ENCODE measurements around the gene ALG8.
A peak's percentile ranks its signal among the peaks of the same experiment; 100 is the strongest.

Gene ALG8

GRCh38 chr11:78140392-78141077, 1.1 kb upstream of the ALG8 start:
- no peak for DNase-seq

GRCh38 chr11:78138694-78139421, 568 bp downstream of the ALG8 start:
- in situ Hi-C loops (cut with HindIII; ENCODE audit: low pct_ligation_motif_present, low sequenced_read_pairs), result no loop called here
- Histone ChIP-seq H3K4me3 (ENCODE audit: low read depth, low read length) (peak overlapping the region; percentile 87), H3K27ac (peak overlapping the region; percentile 85), H3K27me3 (replicated peaks) (no peaks in the 10 kb centered on the region), H3K36me3 (replicated peaks) (no peaks in the 10 kb centered on the region)
- peak; percentile 28 for DNase-seq
- TF ChIP-seq, protein P1, sequence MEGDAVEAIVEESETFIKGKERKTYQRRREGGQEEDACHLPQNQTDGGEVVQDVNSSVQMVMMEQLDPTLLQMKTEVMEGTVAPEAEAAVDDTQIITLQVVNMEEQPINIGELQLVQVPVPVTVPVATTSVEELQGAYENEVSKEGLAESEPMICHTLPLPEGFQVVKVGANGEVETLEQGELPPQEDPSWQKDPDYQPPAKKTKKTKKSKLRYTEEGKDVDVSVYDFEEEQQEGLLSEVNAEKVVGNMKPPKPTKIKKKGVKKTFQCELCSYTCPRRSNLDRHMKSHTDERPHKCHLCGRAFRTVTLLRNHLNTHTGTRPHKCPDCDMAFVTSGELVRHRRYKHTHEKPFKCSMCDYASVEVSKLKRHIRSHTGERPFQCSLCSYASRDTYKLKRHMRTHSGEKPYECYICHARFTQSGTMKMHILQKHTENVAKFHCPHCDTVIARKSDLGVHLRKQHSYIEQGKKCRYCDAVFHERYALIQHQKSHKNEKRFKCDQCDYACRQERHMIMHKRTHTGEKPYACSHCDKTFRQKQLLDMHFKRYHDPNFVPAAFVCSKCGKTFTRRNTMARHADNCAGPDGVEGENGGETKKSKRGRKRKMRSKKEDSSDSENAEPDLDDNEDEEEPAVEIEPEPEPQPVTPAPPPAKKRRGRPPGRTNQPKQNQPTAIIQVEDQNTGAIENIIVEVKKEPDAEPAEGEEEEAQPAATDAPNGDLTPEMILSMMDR (IDR thresholded peaks at IDR 0.05; ENCODE audit: low read depth, low read length, missing control alignments), result peak; percentile 25

More at GRCh38 chr11:78140392-78141077, 1.1 kb upstream of the ALG8 start:
- no peak overlapping the region for H3K27ac ChIP-seq
- H3K36me3 ChIP-seq (replicated peaks), result no peaks in the 10 kb centered on the region
- H3K4me3 ChIP-seq (ENCODE audit: low read depth, low read length), result peak overlapping the region; percentile 87
- TF ChIP-seq, protein P1 (IDR thresholded peaks at IDR 0.05; ENCODE audit: low read depth, low read length, missing control alignments), result no peak
- no peaks in the 10 kb centered on the region for H3K27me3 ChIP-seq (replicated peaks)
- in situ Hi-C loops (cut with HindIII; ENCODE audit: low pct_ligation_motif_present, low sequenced_read_pairs), result no loop called here

DNA sequence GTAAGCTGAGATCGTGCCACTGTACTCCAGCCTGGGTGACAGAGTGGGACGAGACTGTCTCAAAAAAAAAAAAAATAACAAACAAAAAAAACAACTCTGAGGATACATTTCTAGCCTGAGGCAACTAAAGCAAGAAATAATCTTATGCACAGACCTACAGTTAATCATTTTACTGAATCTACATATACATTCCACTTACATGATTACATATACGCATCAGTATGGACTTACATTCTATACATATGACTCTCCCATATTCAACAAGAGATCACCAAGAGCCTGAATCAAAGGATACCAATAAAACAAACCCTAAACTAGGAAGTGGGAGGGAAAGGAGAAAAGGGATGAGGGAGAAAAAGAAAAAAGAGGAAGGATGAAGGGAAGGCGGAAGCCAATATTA, 1.1 kb downstream of the ALG8 start:
- Histone ChIP-seq H3K27ac (no peak overlapping the region), H3K4me3 (ENCODE audit: low read depth, low read length) (peak overlapping the region; percentile 87)
- in situ Hi-C loops (cut with HindIII; ENCODE audit: low pct_ligation_motif_present, low sequenced_read_pairs), result no loop called here

DNA sequence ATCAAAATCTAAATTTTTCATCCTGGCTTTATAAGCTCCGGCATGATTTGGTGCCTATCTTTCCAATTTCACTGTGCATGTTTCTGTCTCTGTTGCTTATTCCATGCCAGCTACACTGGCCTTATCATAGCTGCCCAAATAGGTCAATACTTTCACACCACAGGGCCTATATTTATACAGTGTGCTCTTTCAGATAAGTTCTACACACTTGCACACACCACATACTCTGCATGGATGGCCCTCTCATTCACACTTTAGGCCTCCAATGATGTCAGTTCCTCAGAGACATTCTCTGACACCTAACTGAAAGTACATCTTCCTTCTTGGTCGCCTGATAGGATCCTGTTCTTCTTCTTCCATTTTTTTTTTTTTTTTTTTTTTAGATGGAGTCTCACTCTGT, 7.0 kb downstream of the ALG8 start:
- TF ChIP-seq, protein P1 (IDR thresholded peaks at IDR 0.05; ENCODE audit: low read depth, low read length, missing control alignments), result no peak
- DNase-seq, result no peak
- Histone ChIP-seq H3K4me3 (ENCODE audit: low read depth, low read length) (no peak overlapping the region), H3K27me3 (replicated peaks) (no peaks in the 10 kb centered on the region), H3K27ac (no peak overlapping the region), H3K36me3 (replicated peaks) (no peaks in the 10 kb centered on the region)
- in situ Hi-C loops (cut with HindIII; ENCODE audit: low pct_ligation_motif_present, low sequenced_read_pairs), result no loop called here

More for the DNA sequence above, 1.1 kb downstream of the ALG8 start:
- TF ChIP-seq, protein P1 (IDR thresholded peaks at IDR 0.05; ENCODE audit: low read depth, low read length, missing control alignments), result no peak
- no peak for DNase-seq
- Histone ChIP-seq H3K27me3 (replicated peaks) (no peaks in the 10 kb centered on the region), H3K36me3 (replicated peaks) (no peaks in the 10 kb centered on the region)

- Histone ChIP-seq H3K36me3 (replicated peaks) (no peaks in the 10 kb centered on the region), H3K4me3 (ENCODE audit: low read depth, low read length) (no peak overlapping the region), H3K27ac (no peak overlapping the region), H3K27me3 (replicated peaks) (no peaks in the 10 kb centered on the region)
- in situ Hi-C loops (cut with HindIII; ENCODE audit: low pct_ligation_motif_present, low sequenced_read_pairs), result no loop called here
- DNase-seq, result peak; percentile 3
- TF ChIP-seq, protein P1 (IDR thresholded peaks at IDR 0.05; ENCODE audit: low read depth, low read length, missing control alignments), result no peak
These were observed 7.5 kb downstream of the ALG8 start for GRCh38 chr11:78131956-78132355.
